OCI-LY7 (cell line): ENCODE results near the gene ZBTB42.

Source experiments
- CTCF ChIP-seq: fragments of 200-600 bp; sonication (generic); conservative IDR thresholded peaks from 2 replicates; pipeline ENCODE4 v1.5.1; 2014; ENCODE audit warnings: mild to moderate bottlenecking, antibody characterized with exemption, low read length, moderate library complexity, mixed read lengths
- EZH2phosphoT487 ChIP-seq: fragments of 200-600 bp; sonication (generic); IDR thresholded peaks from 2 replicates; pipeline ENCODE4 v1.6.1; 2018; ENCODE audit warnings: low read depth, borderline replicate concordance, mild to moderate bottlenecking, mixed run types, antibody characterized with exemption, low read length, moderate library complexity, mixed read lengths

- TF ChIP-seq CTCF, result no peak
- TF ChIP-seq EZH2phosphoT487, result no peak
Observed at GRCh38 chr14:104844306-104845032, 43.6 kb downstream of the ZBTB42 start.
